Measurements from ENCODE around the gene SMARCAL1.

Gene SMARCAL1

GRCh38 chr2:216504376-216504762, 92.1 kb downstream of the SMARCAL1 start:
- Histone ChIP-seq H3K9me3 (ENCODE audit: insufficient read depth, low read length) (no peaks in the 10 kb centered on the region), H4K20me1 (ENCODE audit: insufficient read depth, low read length) (peaks cover 53% of the 10 kb centered on the region), H3K4me3 (ENCODE audit: low read length) (no peak overlapping the region), H3K36me3 (replicated peaks; ENCODE audit: low read depth, low read length) (peaks cover 66% of the 10 kb centered on the region), H3K27ac (ENCODE audit: low read length) (no peak overlapping the region), H3K27me3 (ENCODE audit: low read depth, low read length) (no peaks in the 10 kb centered on the region), H2AFZ (ENCODE audit: low read depth, low read length) (no peak overlapping the region), H3K9ac (ENCODE audit: low read length) (no peak overlapping the region), H3K4me1 (ENCODE audit: low read length) (peaks cover 16% of the 10 kb centered on the region), H3K4me2 (ENCODE audit: low read length) (no peak overlapping the region), H3K79me2 (ENCODE audit: low read length) (peaks cover 27% of the 10 kb centered on the region)
- no peak for TF ChIP-seq EZH2phosphoT487 (IDR thresholded peaks at IDR 0.05; ENCODE audit: low read depth)
- no peak for TF ChIP-seq CTCF (IDR thresholded peaks at IDR 0.05; ENCODE audit: low read depth, low read length)

GRCh38 chr2:216505133-216506106, 93.1 kb downstream of the SMARCAL1 start:
- H3K9ac ChIP-seq (ENCODE audit: low read length), result no peak overlapping the region
- H4K20me1 ChIP-seq (ENCODE audit: insufficient read depth, low read length), result peaks cover 42% of the 10 kb centered on the region
- TF ChIP-seq CTCF (IDR thresholded peaks at IDR 0.05; ENCODE audit: low read depth, low read length) (no peak), EZH2phosphoT487 (IDR thresholded peaks at IDR 0.05; ENCODE audit: low read depth) (no peak)
- H3K4me2 ChIP-seq (ENCODE audit: low read length), result no peak overlapping the region
- H2AFZ ChIP-seq (ENCODE audit: low read depth, low read length), result no peak overlapping the region
- peaks cover 55% of the 10 kb centered on the region for H3K36me3 ChIP-seq (replicated peaks; ENCODE audit: low read depth, low read length)
- H3K4me3 ChIP-seq (ENCODE audit: low read length), result no peak overlapping the region
- no peak overlapping the region for H3K27ac ChIP-seq (ENCODE audit: low read length)
- peaks cover 7% of the 10 kb centered on the region; the same call in 1 of the 2 replicates for H3K4me1 ChIP-seq (ENCODE audit: low read length)
- H3K9me3 ChIP-seq (ENCODE audit: insufficient read depth, low read length), result no peaks in the 10 kb centered on the region
- no peaks in the 10 kb centered on the region for H3K27me3 ChIP-seq (ENCODE audit: low read depth, low read length)
- peaks cover 17% of the 10 kb centered on the region for H3K79me2 ChIP-seq (ENCODE audit: low read length)

- Histone ChIP-seq H3K9ac (ENCODE audit: low read length) (no peak overlapping the region), H3K36me3 (replicated peaks; ENCODE audit: low read depth, low read length) (peaks cover 38% of the 10 kb centered on the region), H3K4me2 (ENCODE audit: low read length) (no peak overlapping the region), H3K4me1 (ENCODE audit: low read length) (no peaks in the 10 kb centered on the region), H3K4me3 (ENCODE audit: low read length) (no peak overlapping the region), H4K20me1 (ENCODE audit: insufficient read depth, low read length) (peaks cover 23% of the 10 kb centered on the region), H3K79me2 (ENCODE audit: low read length) (no peaks in the 10 kb centered on the region), H3K9me3 (ENCODE audit: insufficient read depth, low read length) (no peaks in the 10 kb centered on the region), H2AFZ (ENCODE audit: low read depth, low read length) (no peak overlapping the region), H3K27me3 (ENCODE audit: low read depth, low read length) (no peaks in the 10 kb centered on the region), H3K27ac (ENCODE audit: low read length) (no peak overlapping the region)
- TF ChIP-seq EZH2phosphoT487 (IDR thresholded peaks at IDR 0.05; ENCODE audit: low read depth) (no peak), CTCF (IDR thresholded peaks at IDR 0.05; ENCODE audit: low read depth, low read length) (no peak)
Observed at GRCh38 chr2:216507220-216508160, 95.2 kb downstream of the SMARCAL1 start.
